ENCODE measurements around the gene DDC.

DNA sequence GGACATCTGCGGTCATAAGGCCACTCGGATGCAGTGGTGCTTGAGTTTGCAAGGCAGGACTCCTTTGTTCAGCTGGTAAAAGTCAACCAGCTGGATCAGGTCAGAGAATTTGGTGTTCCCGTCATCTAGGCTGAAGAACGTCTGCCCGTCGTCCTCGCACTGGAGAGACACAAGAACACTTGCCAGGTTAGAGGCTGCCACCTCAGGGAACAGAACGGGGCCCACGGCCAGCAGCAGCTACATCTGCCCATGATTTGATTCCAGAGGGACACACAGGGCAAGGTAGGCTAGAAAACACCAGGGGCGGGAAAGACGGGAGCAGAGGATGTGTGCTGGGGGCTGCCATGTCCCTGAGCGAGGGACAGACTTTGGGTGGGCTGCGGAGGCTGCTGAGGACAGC lies 27.7 kb upstream of the DDC start:
- TF ChIP-seq POLR2A (IDR thresholded peaks at IDR 0.05; ENCODE audit: low read depth, low read length) (no peak), EZH2 (IDR thresholded peaks at IDR 0.05; ENCODE audit: borderline replicate concordance, low read depth, low read length, severe bottlenecking) (no peak), FOS (IDR thresholded peaks at IDR 0.05; ENCODE audit: borderline replicate concordance, insufficient read depth, low read length) (no peak), POLR2AphosphoS5 (IDR thresholded peaks at IDR 0.05; ENCODE audit: insufficient read depth, low read depth, low read length) (no peak), JUN (IDR thresholded peaks at IDR 0.05; ENCODE audit: borderline replicate concordance, insufficient read depth, insufficient read length, low read depth) (no peak)
- TF ChIP-seq, protein P1, sequence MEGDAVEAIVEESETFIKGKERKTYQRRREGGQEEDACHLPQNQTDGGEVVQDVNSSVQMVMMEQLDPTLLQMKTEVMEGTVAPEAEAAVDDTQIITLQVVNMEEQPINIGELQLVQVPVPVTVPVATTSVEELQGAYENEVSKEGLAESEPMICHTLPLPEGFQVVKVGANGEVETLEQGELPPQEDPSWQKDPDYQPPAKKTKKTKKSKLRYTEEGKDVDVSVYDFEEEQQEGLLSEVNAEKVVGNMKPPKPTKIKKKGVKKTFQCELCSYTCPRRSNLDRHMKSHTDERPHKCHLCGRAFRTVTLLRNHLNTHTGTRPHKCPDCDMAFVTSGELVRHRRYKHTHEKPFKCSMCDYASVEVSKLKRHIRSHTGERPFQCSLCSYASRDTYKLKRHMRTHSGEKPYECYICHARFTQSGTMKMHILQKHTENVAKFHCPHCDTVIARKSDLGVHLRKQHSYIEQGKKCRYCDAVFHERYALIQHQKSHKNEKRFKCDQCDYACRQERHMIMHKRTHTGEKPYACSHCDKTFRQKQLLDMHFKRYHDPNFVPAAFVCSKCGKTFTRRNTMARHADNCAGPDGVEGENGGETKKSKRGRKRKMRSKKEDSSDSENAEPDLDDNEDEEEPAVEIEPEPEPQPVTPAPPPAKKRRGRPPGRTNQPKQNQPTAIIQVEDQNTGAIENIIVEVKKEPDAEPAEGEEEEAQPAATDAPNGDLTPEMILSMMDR (IDR thresholded peaks at IDR 0.05; ENCODE audit: extremely low read depth in 1 of 2, insufficient read depth in 1 of 2, low read depth in 1 of 2, low read length in 2 of 2): no peak
